Ishikawa (cell line): ENCODE data around the gene GAGE12H.
"Not testable (repeated sequence)": the region's sequence is repeated elsewhere in the genome, so short reads cannot be mapped to it uniquely, and the experiment has no call there.

Experiments used
- CEBPB ChIP-seq: IDR thresholded peaks from 2 replicates; pipeline ENCODE4 v1.6.1; 2012
- CREB1 ChIP-seq: IDR thresholded peaks from 2 replicates; pipeline ENCODE4 v1.6.1; 2012; ENCODE audit warnings: low read depth
- EGR1 ChIP-seq: IDR thresholded peaks from 2 replicates; pipeline ENCODE4 v1.6.1; 2012
- FOXM1 ChIP-seq: IDR thresholded peaks from 2 replicates; pipeline ENCODE4 v1.6.1; 2012; ENCODE audit warnings: low read depth, borderline replicate concordance
- MAX ChIP-seq: IDR thresholded peaks from 2 replicates; pipeline ENCODE4 v1.6.1; 2012
- NFIC ChIP-seq: IDR thresholded peaks from 2 replicates; pipeline ENCODE4 v1.6.1; 2012
- RAD21 ChIP-seq: IDR thresholded peaks from 2 replicates; pipeline ENCODE4 v1.6.1; 2012; ENCODE audit warnings: low read depth
- TCF12 ChIP-seq: IDR thresholded peaks from 2 replicates; pipeline ENCODE4 v1.6.1; 2012; ENCODE audit warnings: low read depth
- TEAD4 ChIP-seq: IDR thresholded peaks from 2 replicates; pipeline ENCODE4 v1.6.1; 2012
- YY1 ChIP-seq: IDR thresholded peaks from 2 replicates; pipeline ENCODE4 v1.6.1; 2012; ENCODE audit warnings: low read depth
- ZBTB7A ChIP-seq: IDR thresholded peaks from 2 replicates; pipeline ENCODE4 v1.6.1; 2012; ENCODE audit warnings: low read depth
- TF ChIP-seq, protein P1 (sequence below): IDR thresholded peaks from 2 replicates; pipeline ENCODE4 v1.6.1; 2012
- TF ChIP-seq, protein P2 (sequence below): IDR thresholded peaks from 2 replicates; pipeline ENCODE4 v1.6.1; 2012; ENCODE audit warnings: low read depth, mild to moderate bottlenecking

GAGE12H gene

DNA sequence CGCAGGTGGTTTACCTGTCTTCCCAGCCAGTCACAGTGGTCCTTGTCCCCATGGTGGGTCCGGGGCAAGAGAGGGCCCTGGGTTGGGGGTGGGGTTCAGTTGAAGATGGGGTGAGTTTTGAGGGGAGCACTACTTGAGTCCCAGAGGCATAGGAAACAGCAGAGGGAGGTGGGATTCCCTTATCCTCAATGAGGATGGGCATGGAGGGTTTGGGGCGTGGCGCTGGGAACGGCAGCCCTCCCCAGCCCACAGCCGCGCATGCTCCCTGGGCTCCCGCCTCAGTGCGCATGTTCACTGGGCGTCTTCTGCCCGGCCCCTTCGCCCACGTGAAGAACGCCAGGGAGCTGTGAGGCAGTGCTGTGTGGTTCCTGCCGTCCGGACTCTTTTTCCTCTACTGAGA, at the start of gene GAGE12H:
GAGE12H (plus strand) TSS at position 301 of the 400 bp plus-strand sequence. CDS start 1,155 bp downstream, outside the sequence.
- TF ChIP-seq FOXM1, RAD21, ZBTB7A: not testable (repeated sequence)

- not testable (repeated sequence) for TF ChIP-seq RAD21, TCF12, MAX
Observed at GRCh38 chrX:49531877-49532276, 47.9 kb upstream of the GAGE12H start, which contains the start of gene GAGE12C. Gene GAGE12C, plus strand, starts transcription at chrX:49532177. Its CDS starts 1,155 bp downstream, at chrX:49533332.

- TF ChIP-seq, protein P1, sequence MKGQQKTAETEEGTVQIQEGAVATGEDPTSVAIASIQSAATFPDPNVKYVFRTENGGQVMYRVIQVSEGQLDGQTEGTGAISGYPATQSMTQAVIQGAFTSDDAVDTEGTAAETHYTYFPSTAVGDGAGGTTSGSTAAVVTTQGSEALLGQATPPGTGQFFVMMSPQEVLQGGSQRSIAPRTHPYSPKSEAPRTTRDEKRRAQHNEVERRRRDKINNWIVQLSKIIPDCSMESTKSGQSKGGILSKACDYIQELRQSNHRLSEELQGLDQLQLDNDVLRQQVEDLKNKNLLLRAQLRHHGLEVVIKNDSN: not testable (repeated sequence)
- TF ChIP-seq EGR1, FOXM1: not testable (repeated sequence)
Observed at GRCh38 chrX:49541433-49541832, 38.3 kb upstream of the GAGE12H start, which contains the start of gene GAGE12D. Gene GAGE12D, plus strand, starts transcription at chrX:49541733. Its CDS starts 1,155 bp downstream, at chrX:49542888.

DNA sequence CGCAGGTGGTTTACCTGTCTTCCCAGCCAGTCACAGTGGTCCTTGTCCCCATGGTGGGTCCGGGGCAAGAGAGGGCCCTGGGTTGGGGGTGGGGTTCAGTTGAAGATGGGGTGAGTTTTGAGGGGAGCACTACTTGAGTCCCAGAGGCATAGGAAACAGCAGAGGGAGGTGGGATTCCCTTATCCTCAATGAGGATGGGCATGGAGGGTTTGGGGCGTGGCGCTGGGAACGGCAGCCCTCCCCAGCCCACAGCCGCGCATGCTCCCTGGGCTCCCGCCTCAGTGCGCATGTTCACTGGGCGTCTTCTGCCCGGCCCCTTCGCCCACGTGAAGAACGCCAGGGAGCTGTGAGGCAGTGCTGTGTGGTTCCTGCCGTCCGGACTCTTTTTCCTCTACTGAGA, 28.8 kb upstream of the GAGE12H start, which contains the start of gene GAGE12E:
GAGE12E (plus strand) TSS at position 301 of the 400 bp plus-strand sequence. CDS start 1,155 bp downstream, outside the sequence.
- not testable (repeated sequence) for TF ChIP-seq RAD21, TEAD4
- TF ChIP-seq, protein P2, sequence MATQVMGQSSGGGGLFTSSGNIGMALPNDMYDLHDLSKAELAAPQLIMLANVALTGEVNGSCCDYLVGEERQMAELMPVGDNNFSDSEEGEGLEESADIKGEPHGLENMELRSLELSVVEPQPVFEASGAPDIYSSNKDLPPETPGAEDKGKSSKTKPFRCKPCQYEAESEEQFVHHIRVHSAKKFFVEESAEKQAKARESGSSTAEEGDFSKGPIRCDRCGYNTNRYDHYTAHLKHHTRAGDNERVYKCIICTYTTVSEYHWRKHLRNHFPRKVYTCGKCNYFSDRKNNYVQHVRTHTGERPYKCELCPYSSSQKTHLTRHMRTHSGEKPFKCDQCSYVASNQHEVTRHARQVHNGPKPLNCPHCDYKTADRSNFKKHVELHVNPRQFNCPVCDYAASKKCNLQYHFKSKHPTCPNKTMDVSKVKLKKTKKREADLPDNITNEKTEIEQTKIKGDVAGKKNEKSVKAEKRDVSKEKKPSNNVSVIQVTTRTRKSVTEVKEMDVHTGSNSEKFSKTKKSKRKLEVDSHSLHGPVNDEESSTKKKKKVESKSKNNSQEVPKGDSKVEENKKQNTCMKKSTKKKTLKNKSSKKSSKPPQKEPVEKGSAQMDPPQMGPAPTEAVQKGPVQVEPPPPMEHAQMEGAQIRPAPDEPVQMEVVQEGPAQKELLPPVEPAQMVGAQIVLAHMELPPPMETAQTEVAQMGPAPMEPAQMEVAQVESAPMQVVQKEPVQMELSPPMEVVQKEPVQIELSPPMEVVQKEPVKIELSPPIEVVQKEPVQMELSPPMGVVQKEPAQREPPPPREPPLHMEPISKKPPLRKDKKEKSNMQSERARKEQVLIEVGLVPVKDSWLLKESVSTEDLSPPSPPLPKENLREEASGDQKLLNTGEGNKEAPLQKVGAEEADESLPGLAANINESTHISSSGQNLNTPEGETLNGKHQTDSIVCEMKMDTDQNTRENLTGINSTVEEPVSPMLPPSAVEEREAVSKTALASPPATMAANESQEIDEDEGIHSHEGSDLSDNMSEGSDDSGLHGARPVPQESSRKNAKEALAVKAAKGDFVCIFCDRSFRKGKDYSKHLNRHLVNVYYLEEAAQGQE: not testable (repeated sequence)

- not testable (repeated sequence) for TF ChIP-seq TCF12, NFIC, ZBTB7A
Observed at GRCh38 chrX:49560542-49560941, 19.2 kb upstream of the GAGE12H start, which contains the start of gene GAGE12F. Gene GAGE12F, plus strand, starts transcription at chrX:49560842. Its CDS starts 1,155 bp downstream, at chrX:49561997.

DNA sequence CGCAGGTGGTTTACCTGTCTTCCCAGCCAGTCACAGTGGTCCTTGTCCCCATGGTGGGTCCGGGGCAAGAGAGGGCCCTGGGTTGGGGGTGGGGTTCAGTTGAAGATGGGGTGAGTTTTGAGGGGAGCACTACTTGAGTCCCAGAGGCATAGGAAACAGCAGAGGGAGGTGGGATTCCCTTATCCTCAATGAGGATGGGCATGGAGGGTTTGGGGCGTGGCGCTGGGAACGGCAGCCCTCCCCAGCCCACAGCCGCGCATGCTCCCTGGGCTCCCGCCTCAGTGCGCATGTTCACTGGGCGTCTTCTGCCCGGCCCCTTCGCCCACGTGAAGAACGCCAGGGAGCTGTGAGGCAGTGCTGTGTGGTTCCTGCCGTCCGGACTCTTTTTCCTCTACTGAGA, 9.6 kb upstream of the GAGE12H start, which contains the start of gene GAGE12G:
GAGE12G (plus strand) TSS at position 301 of the 400 bp plus-strand sequence. CDS start 1,155 bp downstream, outside the sequence.
- TF ChIP-seq ZBTB7A, CEBPB, CREB1: not testable (repeated sequence)

GRCh38 chrX:49589196-49589595, 9.4 kb downstream of the GAGE12H start, which contains the start of gene GAGE2A:
Gene GAGE2A, plus strand, starts transcription at chrX:49589496. Its CDS starts 1,155 bp downstream, at chrX:49590651.
- TF ChIP-seq ZBTB7A, YY1: not testable (repeated sequence)
- TF ChIP-seq, protein P2: not testable (repeated sequence)

DNA sequence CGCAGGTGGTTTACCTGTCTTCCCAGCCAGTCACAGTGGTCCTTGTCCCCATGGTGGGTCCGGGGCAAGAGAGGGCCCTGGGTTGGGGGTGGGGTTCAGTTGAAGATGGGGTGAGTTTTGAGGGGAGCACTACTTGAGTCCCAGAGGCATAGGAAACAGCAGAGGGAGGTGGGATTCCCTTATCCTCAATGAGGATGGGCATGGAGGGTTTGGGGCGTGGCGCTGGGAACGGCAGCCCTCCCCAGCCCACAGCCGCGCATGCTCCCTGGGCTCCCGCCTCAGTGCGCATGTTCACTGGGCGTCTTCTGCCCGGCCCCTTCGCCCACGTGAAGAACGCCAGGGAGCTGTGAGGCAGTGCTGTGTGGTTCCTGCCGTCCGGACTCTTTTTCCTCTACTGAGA, 19.0 kb downstream of the GAGE12H start, which contains the start of gene GAGE1:
GAGE1 (plus strand) TSS at position 301 of the 400 bp plus-strand sequence. CDS start 1,155 bp downstream, outside the sequence.
- not testable (repeated sequence) for TF ChIP-seq TCF12, CEBPB, TEAD4
